H1 (cell line): ENCODE results near the gene SLC9A3. TPM values are rescaled to one million over a fixed set of nuclear protein-coding genes. Genes with fewer than 3 reads are reported as not detected.

ENCODE experiments used
- CTCF ChIA-PET: fragments of 300-600 bp; sonication (Branson Sonifier 250); formaldehyde crosslinking; loops from one replicate; lab custom pipeline; 2021; ENCODE audit not compliant: partially characterized antibody; lab: Charles Lee
- POLR2A ChIA-PET: fragments of 300-600 bp; sonication (Branson Sonifier 250); formaldehyde crosslinking; loops from one replicate; lab custom pipeline; 2021; ENCODE audit warnings: inconsistent platforms; ENCODE audit not compliant: partially characterized antibody; lab: Charles Lee
- DNase-seq, 2 experiments: peaks; one replicate each; pipeline versions ENCODE4 v3.0.0 to v3.0.0-alpha.2; 2010 to 2022; ENCODE audit warnings: low spot score in 2 of 2, low read depth in 1 of 2, mixed read lengths in 1 of 2
- FAIRE-seq: peaks from 2 replicates; lab custom pipeline; 2011; peaks lifted over from hg19 to GRCh38; lab: Jason Lieb, UNC
- H2AFZ ChIP-seq: 2 replicates; pipeline ENCODE4 v1.8.1; 2012; ENCODE audit warnings: low read length, inconsistent platforms
- H2AK5ac ChIP-seq: 2 replicates; pipeline ENCODE4 v1.6.1; 2013; ENCODE audit warnings: low read depth, low read length
- H2BK120ac ChIP-seq: replicated peaks from 2 replicates; pipeline ENCODE3; 2013; ENCODE audit warnings: low read depth, low read length, inconsistent platforms
- H2BK12ac ChIP-seq: 2 replicates; pipeline ENCODE4 v1.6.1; 2013; ENCODE audit warnings: low read depth, low read length
- H2BK15ac ChIP-seq: 2 replicates; pipeline ENCODE4 v1.6.1; 2013; ENCODE audit warnings: low read length
- H2BK20ac ChIP-seq: 2 replicates; pipeline ENCODE4 v1.6.1; 2013; ENCODE audit warnings: low read length
- H2BK5ac ChIP-seq: 2 replicates; pipeline ENCODE4 v1.6.1; 2013; ENCODE audit warnings: low read depth, low read length
- H3K14ac ChIP-seq: 2 replicates; pipeline ENCODE4 v1.6.1; 2013; ENCODE audit warnings: inconsistent platforms; ENCODE audit not compliant: insufficient read length
- H3K18ac ChIP-seq: 2 replicates; pipeline ENCODE4 v1.6.1; 2013; ENCODE audit warnings: low read length; ENCODE audit errors: extremely low read depth
- H3K23ac ChIP-seq: 2 replicates; pipeline ENCODE4 v1.6.1; 2013; ENCODE audit warnings: inconsistent platforms; ENCODE audit not compliant: insufficient read length
- H3K23me2 ChIP-seq: 2 replicates; pipeline ENCODE4 v1.6.1; 2013; ENCODE audit warnings: low read depth, low read length
- H3K27ac ChIP-seq: 2 replicates; pipeline ENCODE4 v1.6.1; 2011; ENCODE audit warnings: low read depth, low read length, inconsistent platforms
- H3K27me3 ChIP-seq, 4 experiments: replicated peaks in 1 of 4; 1 replicate in 1 of 4; 2 replicates in 3 of 4; pipeline versions ENCODE4 v1.6.1 to v1.8.1; 2011 to 2013; ENCODE audit warnings: low read length in 3 of 4, mild to moderate bottlenecking in 3 of 4, inconsistent platforms in 2 of 4, mixed read lengths in 2 of 4, moderate library complexity in 1 of 4; ENCODE audit not compliant: control insufficient read depth in 3 of 4, insufficient read depth in 3 of 4; ENCODE audit errors: extremely low read depth in 1 of 4
- H3K36me3 ChIP-seq, 4 experiments: 2 replicates each; pipeline versions ENCODE4 v1.6.1 to v1.8.1; 2011 to 2013; ENCODE audit warnings: mild to moderate bottlenecking in 4 of 4, low read length in 3 of 4, moderate library complexity in 2 of 4, control low read depth in 1 of 4, inconsistent platforms in 1 of 4; ENCODE audit not compliant: insufficient read depth in 4 of 4, control insufficient read depth in 2 of 4
- H3K4ac ChIP-seq: replicated peaks from 2 replicates; pipeline ENCODE3; 2013; ENCODE audit warnings: low read length, low read depth, mixed read lengths, inconsistent platforms; ENCODE audit not compliant: insufficient read length
- H3K4me1 ChIP-seq, 4 experiments: replicated peaks in 1 of 4; 1 replicate in 1 of 4; 2 replicates in 3 of 4; pipeline versions ENCODE4 v1.6.1 to v1.8.1; 2011 to 2013; ENCODE audit warnings: low read length in 3 of 4, inconsistent platforms in 2 of 4, mixed read lengths in 1 of 4; ENCODE audit not compliant: insufficient read depth in 4 of 4, control insufficient read depth in 3 of 4
- H3K4me2 ChIP-seq, 2 experiments: 2 replicates each; pipeline versions ENCODE4 v1.6.1 to v1.8.1; 2011 to 2013; ENCODE audit warnings: low read depth in 2 of 2, low read length in 2 of 2, control low read depth in 1 of 2, inconsistent platforms in 1 of 2, mild to moderate bottlenecking in 1 of 2; ENCODE audit not compliant: insufficient read depth in 1 of 2
- H3K4me3 ChIP-seq, 4 experiments: fragments of 200-600, 300-600 bp in 1 of 4; sonication (generic), shearing (Covaris generic), sonication (Bioruptor Twin) in 1 of 4; 2 replicates each; pipeline versions ENCODE4 v1.5.1 to v1.8.1; 2011 to 2016; ENCODE audit warnings: low read length in 4 of 4, low read depth in 3 of 4, control low read depth in 2 of 4, inconsistent platforms in 2 of 4, mild to moderate bottlenecking in 2 of 4, mixed read lengths in 1 of 4, moderate library complexity in 1 of 4; ENCODE audit not compliant: insufficient read depth in 2 of 4; ENCODE audit errors: extremely low read depth in 1 of 4
- H3K56ac ChIP-seq: replicated peaks from 2 replicates; pipeline ENCODE3; 2013; ENCODE audit warnings: low read depth, mild to moderate bottlenecking, mixed read lengths, low read length, inconsistent platforms; ENCODE audit not compliant: insufficient read length
- H3K79me1 ChIP-seq: 2 replicates; pipeline ENCODE4 v1.6.1; 2013; ENCODE audit warnings: low read depth, low read length, control low read depth
- H3K79me2 ChIP-seq, 2 experiments: 2 replicates each; pipeline versions ENCODE4 v1.6.1 to v1.8.1; 2012 to 2013; ENCODE audit warnings: low read length in 2 of 2, mild to moderate bottlenecking in 2 of 2, inconsistent platforms in 1 of 2; ENCODE audit not compliant: insufficient read depth in 2 of 2, control insufficient read depth in 1 of 2
- H3K9ac ChIP-seq, 4 experiments: replicated peaks in 1 of 4; 1 replicate in 1 of 4; 2 replicates in 3 of 4; pipeline versions ENCODE4 v1.6.1 to v1.8.1; 2011 to 2013; ENCODE audit warnings: low read depth in 3 of 4, low read length in 3 of 4, control low read depth in 2 of 4, mild to moderate bottlenecking in 2 of 4, moderate library complexity in 2 of 4, inconsistent platforms in 1 of 4; ENCODE audit errors: extremely low read depth in 1 of 4
- H3K9me3 ChIP-seq, 2 experiments: 2 replicates each; pipeline versions ENCODE4 v1.6.1 to v1.8.1; 2012 to 2013; ENCODE audit warnings: mild to moderate bottlenecking in 2 of 2, moderate library complexity in 2 of 2, control low read depth in 1 of 2, inconsistent platforms in 1 of 2, low read depth in 1 of 2, low read length in 1 of 2, mixed read lengths in 1 of 2; ENCODE audit not compliant: insufficient read depth in 2 of 2
- H4K20me1 ChIP-seq, 2 experiments: replicated peaks in 1 of 2; 2 replicates each; pipeline versions ENCODE3 to v1.8.1; 2011 to 2013; ENCODE audit warnings: inconsistent platforms in 2 of 2, low read length in 2 of 2, mild to moderate bottlenecking in 1 of 2; ENCODE audit not compliant: insufficient read depth in 2 of 2, control insufficient read depth in 1 of 2
- H4K5ac ChIP-seq: 2 replicates; pipeline ENCODE4 v1.6.1; 2013; ENCODE audit warnings: low read length, low read depth, mixed read lengths, inconsistent platforms; ENCODE audit not compliant: insufficient read length
- H4K8ac ChIP-seq: 2 replicates; pipeline ENCODE4 v1.8.0; 2013; ENCODE audit warnings: mild to moderate bottlenecking, moderate library complexity, low read length, inconsistent platforms; ENCODE audit not compliant: insufficient read depth; ENCODE audit errors: extremely low read depth
- H4K91ac ChIP-seq: replicated peaks from 2 replicates; pipeline ENCODE3; 2013; ENCODE audit warnings: low read length, mixed read lengths, inconsistent platforms; ENCODE audit not compliant: insufficient read length
- KDM5A ChIP-seq: fragments of 200-600 bp; IDR thresholded peaks from 2 replicates; pipeline ENCODE4 v1.7.1; 2012; ENCODE audit warnings: mild to moderate bottlenecking, low read length, inconsistent platforms, mixed read lengths
- TEAD4 ChIP-seq: IDR thresholded peaks from 2 replicates; pipeline ENCODE4 v1.6.1; 2012; ENCODE audit warnings: low read depth, low read length, inconsistent platforms, mixed read lengths
- WGBS, 2 experiments: shearing (Covaris generic) in 1 of 2; methylation state at CpG; one replicate each; pipeline versions ENCODE4 v1.1.6 to v1.1.7; 2013 to 2015; ENCODE audit warnings: low lambda C conversion rate in 2 of 2, mixed read lengths in 2 of 2, inconsistent platforms in 1 of 2, low coverage in 1 of 2, missing lambda C conversion rate in 1 of 2; ENCODE audit not compliant: insufficient replicate concordance in 2 of 2, insufficient coverage in 1 of 2, insufficient read length in 1 of 2; ENCODE audit errors: extremely low coverage in 1 of 2, missing lambda C conversion rate in 1 of 2; 5-methylcytosine and 5-hydroxymethylcytosine counted together
- polyA plus RNA-seq, 7 experiments: library from polyadenylated mRNA; depleted of rRNA in 3 of 7; stranded (reverse) in 5 of 7; unstranded in 2 of 7; fragments of >200 nt in 5 of 7; fragments of 200-250 nt in 2 of 7; gene quantifications; 1 replicate in 5 of 7; 2 replicates in 1 of 7; 4 replicates in 1 of 7; pipeline versions ENCODE4 v1.2.1 to v1.2.3, GENCODE V29; 2011 to 2013; ENCODE audit warnings: missing spikeins in 2 of 7, mixed read lengths in 2 of 7
- total RNA-seq: library from RNA; stranded (reverse); fragmentation: NEBNext Ultra II Directional; extraction: Animal tissue kit (Norgen Biotek cat#: 25700); gene quantifications from 2 replicates; pipeline ENCODE4 v1.2.1, GENCODE V29; 2021

Gene SLC9A3
- total and polyA plus RNA-seq, 2 of the 8 experiments (the other 6 are each of a cell fraction or from before 2014, with no cell fraction given), result 0.95 to 1.0 TPM

- Histone ChIP-seq H3K79me2 (no peaks in the 10 kb centered on the region), H3K14ac (no peak overlapping the region), H2BK15ac (no peak overlapping the region), H3K4me2 (no peak overlapping the region), H2BK12ac (no peak overlapping the region), H3K4me1 (no peaks in the 10 kb centered on the region), H4K5ac (no peak overlapping the region), H3K9ac (no peak overlapping the region), H3K27me3 (no peaks in the 10 kb centered on the region), H4K8ac (no peak overlapping the region), H2AK5ac (no peak overlapping the region), H3K56ac (no peak overlapping the region), H2BK20ac (no peak overlapping the region), H4K20me1 (no peaks in the 10 kb centered on the region), H3K4me3 (no peak overlapping the region), H2BK5ac (no peak overlapping the region), H3K79me1 (no peaks in the 10 kb centered on the region), H3K9me3 (peaks cover 4% of the 10 kb centered on the region in 2 experiments; a peak in 3 of 4 replicates), H3K27ac (no peak overlapping the region), H2BK120ac (no peak overlapping the region), H4K91ac (no peak overlapping the region), H3K4ac (no peak overlapping the region), H3K18ac (no peak overlapping the region), H3K23ac (no peak overlapping the region), H3K23me2 (no peaks in the 10 kb centered on the region), H3K36me3 (no peaks in the 10 kb centered on the region), H2AFZ (no peak overlapping the region)
- DNase-seq (no peak), FAIRE-seq (no peak)
- ChIA-PET CTCF (interaction anchor here (1.1 kb wide), 1 partner anchor 42 kb away, joined by 3 read pairs; no protein-coding TSS in a partner anchor), POLR2A (no interaction called here)
- WGBS, 2 experiments, result 98% methylated on average over 13 of the region's 16 CpGs; no CpG with 5 or more reads in 1 of the 2 experiments
- TF ChIP-seq TEAD4 (no peak), KDM5A (no peak)
Observed at GRCh38 chr5:573976-574375, 49.7 kb upstream of the SLC9A3 start.
